ENCODE measurements around the gene ASMTL. TPM values are rescaled to one million over a fixed set of nuclear protein-coding genes. Genes with fewer than 3 reads are reported as not detected.

The ASMTL gene
- total and polyA plus RNA-seq, 2 experiments from 2014 or later: 15.7 to 36.2 TPM

DNA sequence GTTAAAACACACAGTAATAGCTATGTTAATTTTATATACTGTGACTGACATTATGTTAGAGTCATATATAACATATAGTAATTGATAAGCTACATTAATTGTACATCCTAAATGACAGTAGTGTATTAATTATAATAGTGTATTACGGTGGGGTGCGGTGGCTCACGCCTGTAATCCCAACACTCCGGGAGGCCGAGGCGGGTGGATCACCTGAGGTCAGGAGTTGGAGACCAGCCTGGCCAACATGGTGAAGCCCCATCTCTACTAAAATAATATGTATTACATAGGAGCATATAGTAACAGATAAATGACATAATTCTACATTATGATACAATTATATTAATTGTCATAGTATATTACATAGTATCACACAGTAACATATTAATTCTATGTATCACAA is 12.2 kb downstream of the ASMTL start:
- Histone ChIP-seq H3K4me1 (ENCODE audit: insufficient read depth) (no peaks in the 10 kb centered on the region), H2AFZ (no peak overlapping the region), H3K9me3 (ENCODE audit: low read depth) (no peaks in the 10 kb centered on the region), H4K20me1 (ENCODE audit: insufficient read depth) (no peaks in the 10 kb centered on the region), H3K79me2 (ENCODE audit: insufficient read depth) (0 out of 2 replicates have a peak, but pooled peaks cover 16% of the 10 kb centered on the region), H3K4me3 (no peak overlapping the region), H3K9ac (no peak overlapping the region), H3F3A (ENCODE audit: insufficient read depth) (no peaks in the 10 kb centered on the region), H3K9me2 (ENCODE audit: insufficient read depth) (no peaks in the 10 kb centered on the region), H3K36me3 (ENCODE audit: low read depth) (peaks cover 5% of the 10 kb centered on the region; the same call in 1 of the 2 replicates), H3K27me3 (replicated peaks; ENCODE audit: insufficient read depth) (no peaks in the 10 kb centered on the region), H3K4me2 (ENCODE audit: unreplicated experiment) (no peak overlapping the region), H3K27ac (no peak overlapping the region)
- 98% methylated on average over 6 of the region's 6 CpGs for WGBS, 2 experiments (ENCODE audit: low coverage in 1 of 2, low lambda C conversion rate in 2 of 2, missing lambda C conversion rate in 2 of 2)
- no peak for TF ChIP-seq EZH2phosphoT487 (IDR thresholded peaks at IDR 0.05; ENCODE audit: insufficient read depth, low read depth)
- TF ChIP-seq EZH2 (IDR thresholded peaks at IDR 0.05; ENCODE audit: insufficient read depth, poor library complexity, severe bottlenecking): no peak
- no peak for DNase-seq
- in situ Hi-C loops (cut with MboI): no loop called here

GRCh38 chrX:1435241-1435895 is 17.3 kb downstream of the ASMTL start:
- peaks cover 5% of the 10 kb centered on the region; the same call in 1 of the 2 replicates for H3K36me3 ChIP-seq (ENCODE audit: low read depth)
- no peak for DNase-seq
- H3K27ac ChIP-seq: no peak overlapping the region
- H2AFZ ChIP-seq: no peak overlapping the region
- no peaks in the 10 kb centered on the region for H3K79me2 ChIP-seq (ENCODE audit: insufficient read depth)
- TF ChIP-seq EZH2phosphoT487 (IDR thresholded peaks at IDR 0.05; ENCODE audit: insufficient read depth, low read depth): no peak
- TF ChIP-seq EZH2 (IDR thresholded peaks at IDR 0.05; ENCODE audit: insufficient read depth, poor library complexity, severe bottlenecking): no peak
- H4K20me1 ChIP-seq (ENCODE audit: insufficient read depth): no peaks in the 10 kb centered on the region
- no peak overlapping the region for H3K4me2 ChIP-seq (ENCODE audit: unreplicated experiment)
- WGBS, 2 experiments (ENCODE audit: low coverage in 1 of 2, low lambda C conversion rate in 2 of 2, missing lambda C conversion rate in 2 of 2): 94 to 95% methylated on average over 17 to 19 of the region's 20 CpGs
- H3K4me1 ChIP-seq (ENCODE audit: insufficient read depth): no peaks in the 10 kb centered on the region
- H3K9me2 ChIP-seq (ENCODE audit: insufficient read depth): no peaks in the 10 kb centered on the region
- no peaks in the 10 kb centered on the region for H3F3A ChIP-seq (ENCODE audit: insufficient read depth)
- in situ Hi-C loops (cut with MboI): no loop called here
- no peak overlapping the region for H3K4me3 ChIP-seq
- H3K27me3 ChIP-seq (replicated peaks; ENCODE audit: insufficient read depth): no peaks in the 10 kb centered on the region
- no peak overlapping the region for H3K9ac ChIP-seq
- no peaks in the 10 kb centered on the region for H3K9me3 ChIP-seq (ENCODE audit: low read depth)

DNA sequence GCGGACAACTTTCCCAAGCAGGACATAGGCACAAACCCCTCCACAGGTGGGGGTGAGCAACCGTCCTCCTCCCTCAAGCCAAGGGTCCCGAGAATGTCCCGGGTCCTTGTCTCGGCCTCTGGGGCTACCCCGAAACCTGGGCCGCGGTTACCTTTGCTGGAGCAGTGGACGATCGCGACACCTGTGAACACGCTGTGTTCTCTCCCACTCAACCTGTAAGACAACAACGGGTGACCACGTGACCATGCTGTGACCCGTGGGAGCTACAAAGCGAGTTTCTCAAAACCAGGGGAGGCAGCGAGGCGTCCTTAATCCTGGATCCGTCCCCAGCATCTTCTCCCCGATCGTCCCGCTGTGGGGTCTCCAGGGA is 17.9 kb downstream of the ASMTL start:
- TF ChIP-seq EZH2 (IDR thresholded peaks at IDR 0.05; ENCODE audit: insufficient read depth, poor library complexity, severe bottlenecking) (no peak), EZH2phosphoT487 (IDR thresholded peaks at IDR 0.05; ENCODE audit: insufficient read depth, low read depth) (no peak)
- Histone ChIP-seq H3K4me2 (ENCODE audit: unreplicated experiment) (no peak overlapping the region), H3K9me2 (ENCODE audit: insufficient read depth) (no peaks in the 10 kb centered on the region), H3K9me3 (ENCODE audit: low read depth) (no peaks in the 10 kb centered on the region), H3K4me1 (ENCODE audit: insufficient read depth) (no peaks in the 10 kb centered on the region), H4K20me1 (ENCODE audit: insufficient read depth) (no peaks in the 10 kb centered on the region), H3K9ac (no peak overlapping the region), H3K4me3 (no peak overlapping the region), H2AFZ (no peak overlapping the region), H3F3A (ENCODE audit: insufficient read depth) (no peaks in the 10 kb centered on the region), H3K36me3 (ENCODE audit: low read depth) (peaks cover 5% of the 10 kb centered on the region; the same call in 1 of the 2 replicates), H3K27ac (no peak overlapping the region), H3K27me3 (replicated peaks; ENCODE audit: insufficient read depth) (no peaks in the 10 kb centered on the region), H3K79me2 (ENCODE audit: insufficient read depth) (no peaks in the 10 kb centered on the region)
- no peak for DNase-seq
- in situ Hi-C loops (cut with MboI): no loop called here
- WGBS, 2 experiments (ENCODE audit: low coverage in 1 of 2, low lambda C conversion rate in 2 of 2, missing lambda C conversion rate in 2 of 2): 89 to 92% methylated on average over 22 of the region's 22 CpGs

- H4K20me1 ChIP-seq (ENCODE audit: insufficient read depth): no peaks in the 10 kb centered on the region
- in situ Hi-C loops (cut with MboI): no loop called here
- H3K9me3 ChIP-seq (ENCODE audit: low read depth): no peaks in the 10 kb centered on the region
- TF ChIP-seq EZH2phosphoT487 (IDR thresholded peaks at IDR 0.05; ENCODE audit: insufficient read depth, low read depth): no peak
- TF ChIP-seq EZH2 (IDR thresholded peaks at IDR 0.05; ENCODE audit: insufficient read depth, poor library complexity, severe bottlenecking): no peak
- H2AFZ ChIP-seq: no peak overlapping the region
- no peaks in the 10 kb centered on the region for H3F3A ChIP-seq (ENCODE audit: insufficient read depth)
- no peaks in the 10 kb centered on the region for H3K79me2 ChIP-seq (ENCODE audit: insufficient read depth)
- H3K4me2 ChIP-seq (ENCODE audit: unreplicated experiment): no peak overlapping the region
- no peaks in the 10 kb centered on the region for H3K9me2 ChIP-seq (ENCODE audit: insufficient read depth)
- DNase-seq: no peak
- 90 to 92% methylated on average over 19 of the region's 19 CpGs for WGBS, 2 experiments (ENCODE audit: low coverage in 1 of 2, low lambda C conversion rate in 2 of 2, missing lambda C conversion rate in 2 of 2)
- no peaks in the 10 kb centered on the region for H3K4me1 ChIP-seq (ENCODE audit: insufficient read depth)
- H3K36me3 ChIP-seq (ENCODE audit: low read depth): peaks cover 5% of the 10 kb centered on the region; the same call in 1 of the 2 replicates
- H3K9ac ChIP-seq: no peak overlapping the region
- no peak overlapping the region for H3K27ac ChIP-seq
- H3K4me3 ChIP-seq: no peak overlapping the region
- no peaks in the 10 kb centered on the region for H3K27me3 ChIP-seq (replicated peaks; ENCODE audit: insufficient read depth)
Measured at GRCh38 chrX:1433646-1434357, 18.9 kb downstream of the ASMTL start.
